Keratinocyte (primary cell): Measurements from ENCODE around the gene CLEC18C. TPM values are rescaled to one million over a fixed set of nuclear protein-coding genes. Genes with fewer than 3 reads are reported as not detected.
"Not testable (repeated sequence)": the region's sequence is repeated elsewhere in the genome, so short reads cannot be mapped to it uniquely, and the experiment has no call there.

Experiments
- DNase-seq: peaks from one replicate; pipeline ENCODE4 v3.0.0-alpha.2; 2011; ENCODE audit warnings: low read depth, missing footprints, low spot score
- FAIRE-seq: peaks from 2 replicates; lab custom pipeline; 2011; peaks lifted over from hg19 to GRCh38; lab: Jason Lieb, UNC
- H2AFZ ChIP-seq: 2 replicates; pipeline ENCODE4 v1.6.0; 2012; ENCODE audit warnings: low read length, control low read depth, inconsistent platforms; ENCODE audit not compliant: control insufficient read depth
- H3K27ac ChIP-seq: 2 replicates; pipeline ENCODE4 v1.5.1; 2011; ENCODE audit warnings: low read length; ENCODE audit not compliant: control insufficient read depth, insufficient read depth
- H3K27me3 ChIP-seq: 3 replicates; pipeline ENCODE4 v1.6.0; 2011; ENCODE audit warnings: low read length; ENCODE audit not compliant: control insufficient read depth, insufficient read depth; ENCODE audit errors: extremely low read depth
- H3K36me3 ChIP-seq, 2 experiments: 2 replicates in 1 of 2; 3 replicates in 1 of 2; pipeline ENCODE4 v1.5.1; 2011; ENCODE audit warnings: low read length in 2 of 2, mild to moderate bottlenecking in 1 of 2; ENCODE audit not compliant: control insufficient read depth in 2 of 2, insufficient read depth in 2 of 2; ENCODE audit errors: extremely low read depth in 1 of 2
- H3K4me1 ChIP-seq: 3 replicates; pipeline ENCODE4 v1.5.1; 2011; ENCODE audit warnings: low read length; ENCODE audit not compliant: control insufficient read depth, insufficient read depth; ENCODE audit errors: extremely low read depth
- H3K4me2 ChIP-seq: 3 replicates; pipeline ENCODE4 v1.6.0; 2011; ENCODE audit warnings: low read depth, low read length; ENCODE audit not compliant: control insufficient read depth, insufficient read depth; ENCODE audit errors: extremely low read depth
- H3K4me3 ChIP-seq, 3 experiments: fragments of 200-600 bp in 1 of 3; sonication (generic) in 1 of 3; 2 replicates in 2 of 3; 3 replicates in 1 of 3; pipeline ENCODE4 v1.5.1; 2011 to 2016; ENCODE audit warnings: low read length in 3 of 3, mild to moderate bottlenecking in 3 of 3, control low read depth in 2 of 3, inconsistent platforms in 1 of 3, low read depth in 1 of 3, mixed read lengths in 1 of 3, mixed run types in 1 of 3, moderate library complexity in 1 of 3; ENCODE audit not compliant: control insufficient read depth in 2 of 3, insufficient read depth in 2 of 3; ENCODE audit errors: extremely low read depth in 1 of 3
- H3K79me2 ChIP-seq: 2 replicates; pipeline ENCODE4 v1.6.0; 2012; ENCODE audit warnings: low read length; ENCODE audit not compliant: control insufficient read depth, insufficient read depth
- H3K9ac ChIP-seq: 3 replicates; pipeline ENCODE4 v1.6.0; 2011; ENCODE audit warnings: low read length; ENCODE audit not compliant: control insufficient read depth, insufficient read depth; ENCODE audit errors: extremely low read depth
- H3K9me1 ChIP-seq: 3 replicates; pipeline ENCODE4 v1.6.0; 2011; ENCODE audit warnings: low read length; ENCODE audit not compliant: control insufficient read depth, insufficient read depth; ENCODE audit errors: extremely low read depth
- H3K9me3 ChIP-seq: 2 replicates; pipeline ENCODE4 v1.5.1; 2012; ENCODE audit warnings: low read depth, low read length; ENCODE audit not compliant: control insufficient read depth
- H4K20me1 ChIP-seq: 3 replicates; pipeline ENCODE4 v1.6.0; 2011; ENCODE audit warnings: low read length; ENCODE audit not compliant: control insufficient read depth, insufficient read depth; ENCODE audit errors: extremely low read depth
- EZH2 ChIP-seq: IDR thresholded peaks from one replicate; pipeline ENCODE4 v1.6.1; 2012; ENCODE audit warnings: inconsistent platforms, mild to moderate bottlenecking, low read length, moderate library complexity
- dilution Hi-C: fragments of 300-500 bp; cut with MboI; formaldehyde crosslinking; loops from one replicate; pipeline ENCODE4 v1.7.0; 2020; ENCODE audit warnings: low sequenced_read_pairs; ENCODE audit not compliant: extremely low pct_ligation_motif_present
- polyA plus RNA-seq, 5 experiments: library from polyadenylated mRNA; depleted of rRNA in 3 of 5; stranded (reverse) in 3 of 5; stranded (forward) in 1 of 5; unstranded in 1 of 5; fragments of >200 nt; gene quantifications; 1 replicate in 1 of 5; 2 replicates in 3 of 5; 3 replicates in 1 of 5; pipeline versions ENCODE4 v1.2.1 to v1.2.3, GENCODE V29; 2011 to 2012; ENCODE audit warnings: missing spikeins in 2 of 5, low read depth in 1 of 5, low replicate concordance in 1 of 5
- TF ChIP-seq, protein P1 (sequence below), 3 experiments: IDR thresholded peaks in 1 of 3; conservative IDR thresholded peaks in 1 of 3; optimal IDR thresholded peaks in 1 of 3; 2 replicates in 2 of 3; 3 replicates in 1 of 3; pipeline versions ENCODE3 to v1.5.1; 2011; ENCODE audit warnings: low read length in 3 of 3, mild to moderate bottlenecking in 3 of 3, moderate library complexity in 2 of 3, control low read depth in 1 of 3, inconsistent platforms in 1 of 3; ENCODE audit not compliant: insufficient read depth in 2 of 3; ENCODE audit errors: extremely low read depth in 1 of 3

Gene CLEC18C
- polyA plus RNA-seq, 1 donor (not counting 4 experiments of a cell fraction or from before 2014, with no cell fraction given), result not detected

DNA sequence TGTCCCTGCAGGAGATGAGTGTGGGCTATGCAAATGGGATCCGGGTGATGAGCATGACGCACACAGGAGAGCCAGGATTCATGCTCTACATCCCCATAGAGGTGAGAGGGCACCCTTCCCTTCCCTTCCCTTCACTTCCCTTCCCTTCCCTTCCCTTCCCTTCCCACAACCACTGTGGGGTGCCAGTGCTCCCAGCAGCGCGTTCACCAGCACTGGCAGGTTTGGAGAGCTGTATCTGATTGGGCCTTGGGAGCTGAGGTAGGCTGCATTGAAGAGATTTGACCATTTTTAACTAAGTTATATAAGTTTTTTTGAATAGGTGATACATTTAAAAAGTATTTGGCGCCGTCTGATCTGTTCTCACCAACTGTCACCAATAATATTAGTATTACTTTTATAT is 25.1 kb upstream of the CLEC18C start:
- H4K20me1 ChIP-seq, H2AFZ ChIP-seq, H3K9me1 ChIP-seq, dilution Hi-C loops, FAIRE-seq, H3K9me3 ChIP-seq, H3K4me1 ChIP-seq, H3K9ac ChIP-seq, H3K4me3 ChIP-seq, H3K79me2 ChIP-seq, H3K27ac ChIP-seq, H3K27me3 ChIP-seq, DNase-seq, H3K4me2 ChIP-seq: not testable (repeated sequence)
- peaks cover 8 to 16% of the 10 kb centered on the region in 2 experiments for H3K36me3 ChIP-seq

DNA sequence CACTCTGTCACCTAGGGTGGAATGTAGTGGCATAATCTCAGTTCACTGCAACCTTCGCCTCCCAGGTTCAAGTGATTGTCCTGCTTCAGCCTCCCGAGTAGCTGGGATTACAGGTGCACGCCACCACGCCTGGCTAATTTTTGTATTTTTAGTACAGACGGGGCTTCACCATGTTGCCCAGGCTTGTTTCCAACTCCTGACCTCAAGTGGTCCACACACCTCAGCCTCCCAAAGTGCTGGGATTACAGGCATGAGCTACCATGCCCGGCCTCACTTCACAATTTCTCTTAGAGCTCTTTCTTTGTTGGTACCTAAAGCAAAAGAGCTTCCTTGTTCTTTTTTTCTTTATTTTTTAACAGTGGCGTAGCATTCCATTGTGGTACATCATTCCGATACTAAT is 24.3 kb upstream of the CLEC18C start:
- not testable (repeated sequence) for H3K27me3 ChIP-seq

DNA sequence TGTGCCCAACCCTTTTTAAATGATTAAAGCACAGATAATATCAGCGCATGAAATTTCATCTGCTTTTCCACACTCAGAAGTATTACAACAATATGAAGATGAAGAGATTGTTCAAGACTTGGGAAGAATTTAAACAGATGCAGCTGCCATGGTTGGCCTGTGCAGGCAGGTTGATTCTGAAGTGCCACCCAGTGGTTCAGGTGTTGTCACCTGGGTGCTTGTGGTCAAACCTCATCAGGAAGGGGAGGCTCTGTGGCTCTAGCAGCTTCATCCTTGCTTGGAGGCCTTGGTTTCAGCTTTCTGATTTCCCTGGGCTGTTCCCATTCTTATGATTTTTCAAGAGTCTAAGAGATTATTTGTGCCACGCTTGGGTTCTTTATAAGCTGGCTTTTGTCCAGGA is 22.2 kb upstream of the CLEC18C start:
- H3K27ac ChIP-seq, result no peak overlapping the region
- H3K9ac ChIP-seq, result no peak overlapping the region
- no peaks in the 10 kb centered on the region for H3K27me3 ChIP-seq
- no peak overlapping the region for H3K4me3 ChIP-seq
- no peak for FAIRE-seq
- no peaks in the 10 kb centered on the region for H3K4me1 ChIP-seq
- dilution Hi-C loops, result no loop called here
- no peak for DNase-seq
- no peaks in the 10 kb centered on the region for H3K9me3 ChIP-seq
- no peak overlapping the region for H2AFZ ChIP-seq
- TF ChIP-seq, protein P1, sequence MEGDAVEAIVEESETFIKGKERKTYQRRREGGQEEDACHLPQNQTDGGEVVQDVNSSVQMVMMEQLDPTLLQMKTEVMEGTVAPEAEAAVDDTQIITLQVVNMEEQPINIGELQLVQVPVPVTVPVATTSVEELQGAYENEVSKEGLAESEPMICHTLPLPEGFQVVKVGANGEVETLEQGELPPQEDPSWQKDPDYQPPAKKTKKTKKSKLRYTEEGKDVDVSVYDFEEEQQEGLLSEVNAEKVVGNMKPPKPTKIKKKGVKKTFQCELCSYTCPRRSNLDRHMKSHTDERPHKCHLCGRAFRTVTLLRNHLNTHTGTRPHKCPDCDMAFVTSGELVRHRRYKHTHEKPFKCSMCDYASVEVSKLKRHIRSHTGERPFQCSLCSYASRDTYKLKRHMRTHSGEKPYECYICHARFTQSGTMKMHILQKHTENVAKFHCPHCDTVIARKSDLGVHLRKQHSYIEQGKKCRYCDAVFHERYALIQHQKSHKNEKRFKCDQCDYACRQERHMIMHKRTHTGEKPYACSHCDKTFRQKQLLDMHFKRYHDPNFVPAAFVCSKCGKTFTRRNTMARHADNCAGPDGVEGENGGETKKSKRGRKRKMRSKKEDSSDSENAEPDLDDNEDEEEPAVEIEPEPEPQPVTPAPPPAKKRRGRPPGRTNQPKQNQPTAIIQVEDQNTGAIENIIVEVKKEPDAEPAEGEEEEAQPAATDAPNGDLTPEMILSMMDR (optimal IDR thresholded peaks at IDR 0.05 in 1 of 3, IDR thresholded peaks at IDR 0.05 in 1 of 3, conservative IDR thresholded peaks at IDR 0.05 in 1 of 3; ENCODE audit: extremely low read depth in 1 of 3, insufficient read depth in 2 of 3, low read length in 3 of 3), result no peak
- TF ChIP-seq EZH2, result no peak
- H4K20me1 ChIP-seq, result no peaks in the 10 kb centered on the region
- H3K36me3 ChIP-seq, result peaks cover 8 to 19% of the 10 kb centered on the region in 2 experiments
- no peaks in the 10 kb centered on the region for H3K9me1 ChIP-seq
- no peaks in the 10 kb centered on the region for H3K79me2 ChIP-seq
- no peak overlapping the region for H3K4me2 ChIP-seq

More for the DNA sequence above, 24.3 kb upstream of the CLEC18C start:
- H3K4me1 ChIP-seq, DNase-seq, H3K27ac ChIP-seq, H3K4me3 ChIP-seq, H3K9me1 ChIP-seq, FAIRE-seq, H3K4me2 ChIP-seq, dilution Hi-C loops, H4K20me1 ChIP-seq, H2AFZ ChIP-seq, H3K9me3 ChIP-seq, H3K9ac ChIP-seq, H3K79me2 ChIP-seq: not testable (repeated sequence)
- H3K36me3 ChIP-seq, result peaks cover 8 to 17% of the 10 kb centered on the region in 2 experiments
